Prostate gland (tissue), 2 donors: ENCODE measurements around the gene IFIT1.

Source experiments
- CTCF ChIP-seq, 4 experiments: fragments of 200-600 bp in 2 of 4; fragments of 450-650 bp in 2 of 4; sonication (generic) in 2 of 4; IDR thresholded peaks; 1 replicate in 3 of 4; 2 replicates in 1 of 4; pipeline ENCODE4 v1.5.1; 2016 to 2019; ENCODE audit warnings: antibody characterized with exemption in 4 of 4, mild to moderate bottlenecking in 2 of 4, moderate library complexity in 2 of 4
- POLR2A ChIP-seq: fragments of 450-650 bp; IDR thresholded peaks from one replicate; pipeline ENCODE4 v1.6.1; 2016; ENCODE audit warnings: antibody characterized with exemption, mild to moderate bottlenecking
- POLR2AphosphoS5 ChIP-seq: sonication (generic); formaldehyde crosslinking; IDR thresholded peaks from one replicate; pipeline ENCODE4 v1.6.1; 2017; ENCODE audit warnings: antibody characterized with exemption

GRCh38 chr10:89428877-89429276 lies 36.5 kb downstream of the IFIT1 start:
- no peak for TF ChIP-seq CTCF (IDR thresholded peaks at IDR 0.05)
- TF ChIP-seq POLR2A: no peak
- TF ChIP-seq POLR2AphosphoS5: no peak
